Breast epithelium (tissue), 3 donors: ENCODE measurements around the gene SYTL3.
"Not testable (repeated sequence)": the region's sequence is repeated elsewhere in the genome, so short reads cannot be mapped to it uniquely, and the experiment has no call there.

ENCODE experiments used
- CTCF ChIP-seq, 3 donors: fragments of 450-650 bp; IDR thresholded peaks; one replicate each; pipeline ENCODE4 v1.5.1; 2016 to 2017; ENCODE audit warnings: antibody characterized with exemption in 3 of 3, mild to moderate bottlenecking in 3 of 3, moderate library complexity in 3 of 3
- POLR2A ChIP-seq: fragments of 450-650 bp; IDR thresholded peaks from one replicate; pipeline ENCODE4 v1.6.1; 2016; ENCODE audit warnings: antibody characterized with exemption, mild to moderate bottlenecking, moderate library complexity
- POLR2AphosphoS5 ChIP-seq, 3 donors: sonication (generic); formaldehyde crosslinking; IDR thresholded peaks; one replicate each; pipeline ENCODE4 v1.6.1; 2017; ENCODE audit warnings: antibody characterized with exemption in 3 of 3

GRCh38 chr6:158656986-158657385, 7.1 kb downstream of the SYTL3 start:
- TF ChIP-seq CTCF (IDR thresholded peaks at IDR 0.05); POLR2A; POLR2AphosphoS5 (IDR thresholded peaks at IDR 0.05): not testable (repeated sequence)
